Thoracic aorta endothelial cell (primary cell): ENCODE measurements around the gene ABCD2. TPM values are rescaled to one million over a fixed set of nuclear protein-coding genes. Genes with fewer than 3 reads are reported as not detected.

ENCODE experiments used
- small RNA-seq: library from RNA; depleted of rRNA; stranded (forward); fragments of <200 nt; gene quantifications from one replicate; pipeline ENCODE3, GENCODE V24; 2012
- total RNA-seq: library from RNA; depleted of rRNA; stranded (reverse); fragments of >200 nt; gene quantifications from 2 replicates; pipeline ENCODE4 v1.2.3, GENCODE V29; 2012

The ABCD2 gene
- total RNA-seq = not detected in 2 replicates

GRCh38 chr12:39619660-39620433 lies at the start of gene ABCD2:
ABCD2 (minus strand) TSS chr12:39619803; CDS start chr12:39619615, 188 bp downstream.

Small RNA genes within 50 kb of the gene (small RNA-seq; reads per million reads assigned to genes)
- gene AC121334.2 = not detected

Other genes starting within 250 kb of the ABCD2 start
- gene KIF21A, start 176.7 kb downstream of the ABCD2 start, total RNA-seq = 19.9 and 27.9 TPM in 2 replicates